ENCODE results near the gene SSBP4. TPM values are rescaled to one million over a fixed set of nuclear protein-coding genes. Genes with fewer than 3 reads are reported as not detected.
A peak's percentile ranks its signal among the peaks of the same experiment; 100 is the strongest.

SSBP4 gene
- total and polyA plus RNA-seq, 9 of the 15 experiments (the other 6 are each of a cell fraction or from before 2014, with no cell fraction given): 1.1 to 189 (median 39.0) TPM

DNA sequence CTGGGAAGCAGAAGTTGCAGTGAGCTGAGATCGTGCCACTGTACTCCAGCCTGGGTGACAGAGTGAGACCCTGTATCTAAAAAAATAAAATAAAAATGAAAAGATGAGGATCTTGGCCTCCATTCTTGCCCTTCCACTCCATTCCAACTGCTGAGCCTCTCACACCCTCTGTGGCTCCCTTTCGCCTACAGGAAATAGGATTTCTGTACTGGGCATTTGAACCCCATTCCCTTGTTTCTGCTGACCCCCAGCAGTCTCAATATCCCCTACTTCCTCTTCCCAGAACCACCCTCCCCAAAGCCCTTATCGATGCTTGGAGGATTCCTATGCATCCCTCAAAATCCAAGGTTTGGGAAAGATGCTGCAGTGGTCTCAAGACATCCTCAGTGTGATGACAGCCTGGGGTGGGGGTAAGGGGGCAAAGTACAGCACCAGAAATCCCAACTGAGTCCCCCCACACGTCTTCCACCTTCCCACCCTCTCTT, 45.7 kb upstream of the SSBP4 start (continued):
- TF ChIP-seq ZNF436 (CRISPR knock-in tag; IDR thresholded peaks at IDR 0.05) (no peak), BRF1 (IDR thresholded peaks at IDR 0.05; ENCODE audit: borderline replicate concordance, extremely low read depth, insufficient read length) (no peak), ZNF707 (CRISPR knock-in tag; conservative IDR thresholded peaks at IDR 0.05) (no peak), HNRNPK (IDR thresholded peaks at IDR 0.05; ENCODE audit: low read depth, low read length, poor library complexity, severe bottlenecking) (no peak), RBM34 (IDR thresholded peaks at IDR 0.05; ENCODE audit: borderline replicate concordance, insufficient read depth, low read length) (no peak), NR4A1 (CRISPR knock-in tag; IDR thresholded peaks at IDR 0.05) (0 out of 2 replicates have a peak, but pooled peaks have one; percentile 11), NR4A1 (tag; IDR thresholded peaks at IDR 0.05) (no peak), CBX3 (IDR thresholded peaks at IDR 0.05; ENCODE audit: borderline replicate concordance in 1 of 2, low read length in 2 of 2) (no peak), ETV5 (CRISPR knock-in tag; IDR thresholded peaks at IDR 0.05; ENCODE audit: low read depth) (no peak), ZBTB17 (CRISPR knock-in tag; IDR thresholded peaks at IDR 0.05) (peak; percentile 49; the same call in 1 of the 2 replicates), PYGO2 (tag; IDR thresholded peaks at IDR 0.05) (no peak), HSF4 (CRISPR knock-in tag; IDR thresholded peaks at IDR 0.05; ENCODE audit: borderline replicate concordance) (peak; percentile 77), PHF8 (IDR thresholded peaks at IDR 0.05; ENCODE audit: borderline replicate concordance, low read length) (peak; percentile 23; the same call in 1 of the 2 replicates), PHB2 (IDR thresholded peaks at IDR 0.05; ENCODE audit: low read depth) (no peak)
- TF ChIP-seq, protein P1, sequence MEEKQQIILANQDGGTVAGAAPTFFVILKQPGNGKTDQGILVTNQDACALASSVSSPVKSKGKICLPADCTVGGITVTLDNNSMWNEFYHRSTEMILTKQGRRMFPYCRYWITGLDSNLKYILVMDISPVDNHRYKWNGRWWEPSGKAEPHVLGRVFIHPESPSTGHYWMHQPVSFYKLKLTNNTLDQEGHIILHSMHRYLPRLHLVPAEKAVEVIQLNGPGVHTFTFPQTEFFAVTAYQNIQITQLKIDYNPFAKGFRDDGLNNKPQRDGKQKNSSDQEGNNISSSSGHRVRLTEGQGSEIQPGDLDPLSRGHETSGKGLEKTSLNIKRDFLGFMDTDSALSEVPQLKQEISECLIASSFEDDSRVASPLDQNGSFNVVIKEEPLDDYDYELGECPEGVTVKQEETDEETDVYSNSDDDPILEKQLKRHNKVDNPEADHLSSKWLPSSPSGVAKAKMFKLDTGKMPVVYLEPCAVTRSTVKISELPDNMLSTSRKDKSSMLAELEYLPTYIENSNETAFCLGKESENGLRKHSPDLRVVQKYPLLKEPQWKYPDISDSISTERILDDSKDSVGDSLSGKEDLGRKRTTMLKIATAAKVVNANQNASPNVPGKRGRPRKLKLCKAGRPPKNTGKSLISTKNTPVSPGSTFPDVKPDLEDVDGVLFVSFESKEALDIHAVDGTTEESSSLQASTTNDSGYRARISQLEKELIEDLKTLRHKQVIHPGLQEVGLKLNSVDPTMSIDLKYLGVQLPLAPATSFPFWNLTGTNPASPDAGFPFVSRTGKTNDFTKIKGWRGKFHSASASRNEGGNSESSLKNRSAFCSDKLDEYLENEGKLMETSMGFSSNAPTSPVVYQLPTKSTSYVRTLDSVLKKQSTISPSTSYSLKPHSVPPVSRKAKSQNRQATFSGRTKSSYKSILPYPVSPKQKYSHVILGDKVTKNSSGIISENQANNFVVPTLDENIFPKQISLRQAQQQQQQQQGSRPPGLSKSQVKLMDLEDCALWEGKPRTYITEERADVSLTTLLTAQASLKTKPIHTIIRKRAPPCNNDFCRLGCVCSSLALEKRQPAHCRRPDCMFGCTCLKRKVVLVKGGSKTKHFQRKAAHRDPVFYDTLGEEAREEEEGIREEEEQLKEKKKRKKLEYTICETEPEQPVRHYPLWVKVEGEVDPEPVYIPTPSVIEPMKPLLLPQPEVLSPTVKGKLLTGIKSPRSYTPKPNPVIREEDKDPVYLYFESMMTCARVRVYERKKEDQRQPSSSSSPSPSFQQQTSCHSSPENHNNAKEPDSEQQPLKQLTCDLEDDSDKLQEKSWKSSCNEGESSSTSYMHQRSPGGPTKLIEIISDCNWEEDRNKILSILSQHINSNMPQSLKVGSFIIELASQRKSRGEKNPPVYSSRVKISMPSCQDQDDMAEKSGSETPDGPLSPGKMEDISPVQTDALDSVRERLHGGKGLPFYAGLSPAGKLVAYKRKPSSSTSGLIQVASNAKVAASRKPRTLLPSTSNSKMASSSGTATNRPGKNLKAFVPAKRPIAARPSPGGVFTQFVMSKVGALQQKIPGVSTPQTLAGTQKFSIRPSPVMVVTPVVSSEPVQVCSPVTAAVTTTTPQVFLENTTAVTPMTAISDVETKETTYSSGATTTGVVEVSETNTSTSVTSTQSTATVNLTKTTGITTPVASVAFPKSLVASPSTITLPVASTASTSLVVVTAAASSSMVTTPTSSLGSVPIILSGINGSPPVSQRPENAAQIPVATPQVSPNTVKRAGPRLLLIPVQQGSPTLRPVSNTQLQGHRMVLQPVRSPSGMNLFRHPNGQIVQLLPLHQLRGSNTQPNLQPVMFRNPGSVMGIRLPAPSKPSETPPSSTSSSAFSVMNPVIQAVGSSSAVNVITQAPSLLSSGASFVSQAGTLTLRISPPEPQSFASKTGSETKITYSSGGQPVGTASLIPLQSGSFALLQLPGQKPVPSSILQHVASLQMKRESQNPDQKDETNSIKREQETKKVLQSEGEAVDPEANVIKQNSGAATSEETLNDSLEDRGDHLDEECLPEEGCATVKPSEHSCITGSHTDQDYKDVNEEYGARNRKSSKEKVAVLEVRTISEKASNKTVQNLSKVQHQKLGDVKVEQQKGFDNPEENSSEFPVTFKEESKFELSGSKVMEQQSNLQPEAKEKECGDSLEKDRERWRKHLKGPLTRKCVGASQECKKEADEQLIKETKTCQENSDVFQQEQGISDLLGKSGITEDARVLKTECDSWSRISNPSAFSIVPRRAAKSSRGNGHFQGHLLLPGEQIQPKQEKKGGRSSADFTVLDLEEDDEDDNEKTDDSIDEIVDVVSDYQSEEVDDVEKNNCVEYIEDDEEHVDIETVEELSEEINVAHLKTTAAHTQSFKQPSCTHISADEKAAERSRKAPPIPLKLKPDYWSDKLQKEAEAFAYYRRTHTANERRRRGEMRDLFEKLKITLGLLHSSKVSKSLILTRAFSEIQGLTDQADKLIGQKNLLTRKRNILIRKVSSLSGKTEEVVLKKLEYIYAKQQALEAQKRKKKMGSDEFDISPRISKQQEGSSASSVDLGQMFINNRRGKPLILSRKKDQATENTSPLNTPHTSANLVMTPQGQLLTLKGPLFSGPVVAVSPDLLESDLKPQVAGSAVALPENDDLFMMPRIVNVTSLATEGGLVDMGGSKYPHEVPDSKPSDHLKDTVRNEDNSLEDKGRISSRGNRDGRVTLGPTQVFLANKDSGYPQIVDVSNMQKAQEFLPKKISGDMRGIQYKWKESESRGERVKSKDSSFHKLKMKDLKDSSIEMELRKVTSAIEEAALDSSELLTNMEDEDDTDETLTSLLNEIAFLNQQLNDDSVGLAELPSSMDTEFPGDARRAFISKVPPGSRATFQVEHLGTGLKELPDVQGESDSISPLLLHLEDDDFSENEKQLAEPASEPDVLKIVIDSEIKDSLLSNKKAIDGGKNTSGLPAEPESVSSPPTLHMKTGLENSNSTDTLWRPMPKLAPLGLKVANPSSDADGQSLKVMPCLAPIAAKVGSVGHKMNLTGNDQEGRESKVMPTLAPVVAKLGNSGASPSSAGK (IDR thresholded peaks at IDR 0.05): no peak
- TF ChIP-seq, protein P2, sequence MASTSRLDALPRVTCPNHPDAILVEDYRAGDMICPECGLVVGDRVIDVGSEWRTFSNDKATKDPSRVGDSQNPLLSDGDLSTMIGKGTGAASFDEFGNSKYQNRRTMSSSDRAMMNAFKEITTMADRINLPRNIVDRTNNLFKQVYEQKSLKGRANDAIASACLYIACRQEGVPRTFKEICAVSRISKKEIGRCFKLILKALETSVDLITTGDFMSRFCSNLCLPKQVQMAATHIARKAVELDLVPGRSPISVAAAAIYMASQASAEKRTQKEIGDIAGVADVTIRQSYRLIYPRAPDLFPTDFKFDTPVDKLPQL (IDR thresholded peaks at IDR 0.05; ENCODE audit: extremely low read depth, insufficient read length): no peak

All from K562 (cell line).